Adrenal gland (tissue), 12 donors: ENCODE measurements around the gene POSTN. TPM values are rescaled to one million over a fixed set of nuclear protein-coding genes. Genes with fewer than 3 reads are reported as not detected.

Source experiments
- DNase-seq, 7 donors: peaks; one replicate each; pipeline ENCODE4 v3.0.0-alpha.2; 2019 to 2020
- H3K27ac ChIP-seq, 5 donors: fragments of 200-600 bp; sonication (generic) in 4 of 5; 1 replicate in 3 of 5; 2 replicates in 2 of 5; pipeline versions ENCODE4 v1.5.1 to v1.8.0; 2016 to 2020; ENCODE audit warnings: mild to moderate bottlenecking in 1 of 5
- H3K27me3 ChIP-seq: fragments of 200-600 bp; 2 replicates; pipeline ENCODE4 v1.8.0; 2021
- H3K36me3 ChIP-seq, 2 donors: fragments of 200-600 bp; replicated peaks in 1 of 2; 1 replicate in 1 of 2; 2 replicates in 1 of 2; pipeline versions ENCODE4 v1.5.1 to v1.8.0; 2018 to 2022
- H3K4me1 ChIP-seq, 2 donors: fragments of 200-600 bp; replicated peaks in 1 of 2; 1 replicate in 1 of 2; 2 replicates in 1 of 2; pipeline versions ENCODE4 v1.5.1 to v1.8.0; 2018 to 2021
- H3K4me3 ChIP-seq, 4 donors: fragments of 200-600 bp; sonication (generic) in 3 of 4; one replicate each; pipeline ENCODE4 v1.5.1; 2016 to 2018
- H3K9me3 ChIP-seq, 3 donors: fragments of 200-600 bp; sonication (generic) in 1 of 3; replicated peaks in 1 of 3; 1 replicate in 2 of 3; 2 replicates in 1 of 3; pipeline versions ENCODE4 v1.5.1 to v1.8.0; 2016 to 2021
- POLR2A ChIP-seq, 2 donors: fragments of 450-650 bp; IDR thresholded peaks; one replicate each; pipeline ENCODE4 v1.6.1; 2017; ENCODE audit warnings: antibody characterized with exemption in 2 of 2, mild to moderate bottlenecking in 2 of 2, moderate library complexity in 1 of 2
- WGBS, 4 donors: extraction: QIAGEN DNeasy Blood & Tissue Kit in 2 of 4; methylation state at CpG; one replicate each; pipeline versions ENCODE4 v1.1.5 to v1.1.7; 2013 to 2017; 5-methylcytosine and 5-hydroxymethylcytosine counted together
- intact Hi-C, 2 donors: fragments of 100-400 bp; cut with DNase I; formaldehyde crosslinking; loops; one replicate each; pipeline versions ENCODE4 v1.14.1 to v1.15.0; 2022 to 2023
- polyA plus RNA-seq, 3 donors: library from polyadenylated mRNA; stranded (reverse); fragments of 200-250 nt in 2 of 3; fragments of 350-450 nt in 1 of 3; fragmentation: Illumina TruSeq in 1 of 3; extraction: RNeasy Lipid Tissue Mini Kit (QIAGEN cat#74804) in 1 of 3; gene quantifications; one replicate each; pipeline ENCODE4 v1.2.3, GENCODE V29; 2013 to 2014
- total RNA-seq, 9 donors: library from RNA; depleted of rRNA in 4 of 9; stranded (reverse); fragments of >200 nt in 4 of 9; fragments of 120-200 nt in 1 of 9; fragmentation: NEBNext Ultra II Directional in 1 of 9; extraction: Animal tissue kit (Norgen Biotek cat#: 25700) in 1 of 9; gene quantifications; one replicate each; pipeline versions ENCODE4 v1.1.0 to v1.2.4, GENCODE V29; 2013 to 2023
- TF ChIP-seq, protein P1 (sequence below), 6 experiments: fragments of 450-650 bp in 4 of 6; fragments of 200-600 bp in 2 of 6; sonication (generic) in 1 of 6; IDR thresholded peaks; 1 replicate in 5 of 6; 2 replicates in 1 of 6; pipeline versions ENCODE4 v1.5.1 to v1.8.0; 2016 to 2021; ENCODE audit warnings: antibody characterized with exemption in 6 of 6, mild to moderate bottlenecking in 2 of 6, moderate library complexity in 1 of 6
- donor health status: healthy with polysubstance abuse.
- donor health status: Bipolar disorder and iron deficiency.
- donor health status: DM: yes; HTN: yes; CAD: no.
- donor health status: DM: no; HTN: no; CAD: no.
- donor health status: DM: no; HTN: no; CAD: no.
- donor health status: DM: yes; HTN: yes; CAD: no.

Gene POSTN
- total and polyA plus RNA-seq, 12 donors: 1.8 to 197 (median 8.1) TPM

DNA sequence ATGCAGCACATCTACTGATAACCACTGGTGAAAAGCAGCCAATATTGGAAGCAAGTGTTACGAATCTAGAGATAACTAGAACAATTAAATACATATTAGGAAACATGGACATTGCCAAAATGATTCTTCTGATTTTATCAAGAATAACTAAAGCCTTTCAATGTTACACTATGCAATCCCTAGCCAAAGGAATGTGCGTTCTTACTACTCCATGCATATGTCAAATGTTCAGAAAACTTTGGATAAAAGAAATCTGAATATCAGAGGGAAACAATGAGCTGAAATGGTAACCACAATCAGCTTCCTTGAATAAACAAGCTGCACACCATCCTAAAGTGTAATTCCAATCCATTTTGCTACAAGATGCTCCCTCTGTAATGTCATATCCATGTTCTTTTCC is 951 bp upstream of the POSTN start:
- H3K36me3 ChIP-seq: no peaks in the 10 kb centered on the region
- no peaks in the 10 kb centered on the region for H3K27me3 ChIP-seq
- no peak overlapping the region for H3K4me3 ChIP-seq
- intact Hi-C loops: no loop called here
- TF ChIP-seq, protein P1, sequence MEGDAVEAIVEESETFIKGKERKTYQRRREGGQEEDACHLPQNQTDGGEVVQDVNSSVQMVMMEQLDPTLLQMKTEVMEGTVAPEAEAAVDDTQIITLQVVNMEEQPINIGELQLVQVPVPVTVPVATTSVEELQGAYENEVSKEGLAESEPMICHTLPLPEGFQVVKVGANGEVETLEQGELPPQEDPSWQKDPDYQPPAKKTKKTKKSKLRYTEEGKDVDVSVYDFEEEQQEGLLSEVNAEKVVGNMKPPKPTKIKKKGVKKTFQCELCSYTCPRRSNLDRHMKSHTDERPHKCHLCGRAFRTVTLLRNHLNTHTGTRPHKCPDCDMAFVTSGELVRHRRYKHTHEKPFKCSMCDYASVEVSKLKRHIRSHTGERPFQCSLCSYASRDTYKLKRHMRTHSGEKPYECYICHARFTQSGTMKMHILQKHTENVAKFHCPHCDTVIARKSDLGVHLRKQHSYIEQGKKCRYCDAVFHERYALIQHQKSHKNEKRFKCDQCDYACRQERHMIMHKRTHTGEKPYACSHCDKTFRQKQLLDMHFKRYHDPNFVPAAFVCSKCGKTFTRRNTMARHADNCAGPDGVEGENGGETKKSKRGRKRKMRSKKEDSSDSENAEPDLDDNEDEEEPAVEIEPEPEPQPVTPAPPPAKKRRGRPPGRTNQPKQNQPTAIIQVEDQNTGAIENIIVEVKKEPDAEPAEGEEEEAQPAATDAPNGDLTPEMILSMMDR (IDR thresholded peaks at IDR 0.05): no peak
- TF ChIP-seq POLR2A (IDR thresholded peaks at IDR 0.05): no peak
- H3K9me3 ChIP-seq: no peaks in the 10 kb centered on the region
- no peak overlapping the region for H3K27ac ChIP-seq
- DNase-seq: no peak
- WGBS, 4 donors: 52 to 61% (median 57%) methylated on average over 2 of the region's 2 CpGs
- no peaks in the 10 kb centered on the region for H3K4me1 ChIP-seq

DNA sequence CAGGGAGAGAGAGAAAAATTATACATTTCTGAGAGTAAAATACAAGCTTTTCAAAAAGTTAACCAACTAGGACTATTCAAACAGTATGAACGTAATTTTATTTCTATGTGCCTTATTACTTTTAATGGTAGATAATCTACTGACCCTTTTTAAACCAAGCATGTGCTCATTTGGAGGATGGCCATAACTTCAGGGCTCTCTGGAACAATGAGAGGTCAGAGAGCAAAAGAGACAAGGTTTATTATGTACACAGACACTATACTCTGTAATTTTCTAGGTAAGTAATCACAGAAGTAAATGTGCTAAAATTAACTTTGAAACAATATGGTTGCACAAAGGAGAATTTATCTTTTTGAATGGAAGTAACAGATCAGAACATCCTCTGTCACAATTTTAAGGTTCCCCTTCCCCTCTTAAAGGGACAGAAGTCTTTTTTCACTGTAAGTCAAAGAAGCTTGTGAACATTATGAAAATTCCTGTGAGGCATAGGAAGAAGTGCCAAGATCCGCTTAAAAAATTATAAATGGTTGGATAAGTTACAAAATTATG is 1.0 kb downstream of the POSTN start:
- Histone ChIP-seq H3K4me1 (no peaks in the 10 kb centered on the region), H3K9me3 (no peaks in the 10 kb centered on the region), H3K36me3 (no peaks in the 10 kb centered on the region), H3K4me3 (no peak overlapping the region), H3K27ac (no peak overlapping the region), H3K27me3 (no peaks in the 10 kb centered on the region)
- TF ChIP-seq, protein P1 (IDR thresholded peaks at IDR 0.05): no peak
- TF ChIP-seq POLR2A (IDR thresholded peaks at IDR 0.05): no peak
- intact Hi-C loops: no loop called here
- DNase-seq: no peak
- 46 to 58% (median 51%) methylated on average over 2 of the region's 2 CpGs for WGBS, 4 donors

DNA sequence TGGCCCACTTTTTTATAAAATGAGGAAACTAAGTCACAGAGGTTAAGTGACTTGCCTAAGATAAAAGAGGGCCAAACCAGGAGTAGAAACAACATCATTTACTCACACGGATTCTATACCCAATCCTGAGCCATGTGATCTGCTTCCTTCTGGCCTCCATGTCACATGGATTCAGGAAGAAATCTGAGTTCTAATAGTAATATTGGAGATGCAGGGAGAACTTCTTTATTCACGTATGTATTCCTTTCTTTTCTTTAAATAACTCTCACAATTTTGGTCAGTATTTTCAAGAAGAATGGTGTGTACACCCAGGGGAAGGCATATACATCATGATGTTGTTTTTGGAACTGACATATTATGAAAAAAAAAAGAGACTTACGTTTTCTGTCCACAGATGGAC is 1.8 kb downstream of the POSTN start:
- H3K4me1 ChIP-seq: no peaks in the 10 kb centered on the region
- H3K4me3 ChIP-seq: no peak overlapping the region
- DNase-seq: no peak
- intact Hi-C loops: no loop called here
- no peaks in the 10 kb centered on the region for H3K27me3 ChIP-seq
- H3K36me3 ChIP-seq: no peaks in the 10 kb centered on the region
- 45 to 52% (median 49%) methylated on average over 3 of the region's 3 CpGs for WGBS, 4 donors
- H3K27ac ChIP-seq: no peak overlapping the region
- TF ChIP-seq POLR2A (IDR thresholded peaks at IDR 0.05): no peak
- TF ChIP-seq, protein P1 (IDR thresholded peaks at IDR 0.05): no peak
- H3K9me3 ChIP-seq: no peaks in the 10 kb centered on the region

DNA sequence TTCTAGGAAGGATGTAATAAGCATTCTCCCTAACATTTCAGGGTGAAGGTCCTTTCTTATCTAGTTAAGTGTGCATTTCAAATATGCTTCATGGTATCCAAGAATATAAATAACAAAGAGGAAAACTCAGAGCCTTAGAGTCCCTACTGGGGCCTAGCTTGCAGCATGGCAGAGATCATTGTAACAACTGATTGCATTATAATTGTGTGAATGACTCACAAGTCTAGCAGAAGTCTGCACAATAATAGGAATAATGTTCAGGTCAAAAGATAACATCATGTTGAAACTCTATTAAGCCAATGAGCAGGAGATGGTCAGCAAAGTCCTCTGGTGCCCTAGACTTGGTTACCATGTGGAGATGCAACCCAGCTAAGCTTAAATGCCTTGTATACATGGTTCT is 3.4 kb downstream of the POSTN start:
- no peak overlapping the region for H3K4me3 ChIP-seq
- no peaks in the 10 kb centered on the region for H3K9me3 ChIP-seq
- DNase-seq: no peak
- H3K36me3 ChIP-seq: no peaks in the 10 kb centered on the region
- H3K27me3 ChIP-seq: no peaks in the 10 kb centered on the region
- no peak for TF ChIP-seq POLR2A (IDR thresholded peaks at IDR 0.05)
- TF ChIP-seq, protein P1 (IDR thresholded peaks at IDR 0.05): no peak
- H3K27ac ChIP-seq: no peak overlapping the region
- intact Hi-C loops: no loop called here
- H3K4me1 ChIP-seq: no peaks in the 10 kb centered on the region
